Measurements from ENCODE around the gene EDAR.

Gene EDAR

DNA sequence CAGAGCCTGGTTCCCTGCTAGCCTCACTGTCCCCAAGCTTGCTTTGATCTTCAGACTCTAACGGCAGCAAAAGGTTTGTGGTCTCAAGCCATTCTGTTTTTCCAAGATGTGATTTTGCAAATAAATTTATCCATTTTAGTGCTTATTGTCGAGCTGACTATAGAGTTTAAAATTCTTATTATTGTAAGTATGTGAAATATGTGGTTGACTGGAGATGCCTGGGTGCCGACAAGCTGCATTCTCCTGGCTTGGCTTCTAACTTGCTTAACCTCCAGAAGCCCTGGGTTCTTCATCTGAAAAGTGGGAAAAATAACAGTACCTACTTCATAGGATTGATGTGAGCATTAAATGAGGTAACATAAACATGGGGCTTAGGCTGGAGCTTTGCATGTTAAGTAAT lies 9.9 kb upstream of the EDAR start:
- no peaks in the 10 kb centered on the region for H3K36me3 ChIP-seq (ENCODE audit: control insufficient read depth in 1 of 2, insufficient read depth in 2 of 2, low read depth in 1 of 2, low read length in 2 of 2)
- H3K14ac ChIP-seq (ENCODE audit: low read length in 2 of 2), result no peak overlapping the region
- H3K9me3 ChIP-seq (ENCODE audit: control insufficient read depth, low read length), result no peaks in the 10 kb centered on the region
- no peak overlapping the region for H2BK5ac ChIP-seq (ENCODE audit: low read depth, low read length, poor library complexity, severe bottlenecking)
- no peaks in the 10 kb centered on the region for H3K79me1 ChIP-seq (replicated peaks; ENCODE audit: low read length, poor library complexity, severe bottlenecking)
- WGBS, result 82% methylated on average over 3 of the region's 3 CpGs
- H3K4me1 ChIP-seq (ENCODE audit: control insufficient read depth, insufficient read depth, low read depth, low read length), result peaks cover 1% of the 10 kb centered on the region
- H4K8ac ChIP-seq (ENCODE audit: low read length), result no peak overlapping the region
- no peak overlapping the region for H4K91ac ChIP-seq (ENCODE audit: low read length)
- H3K4me3 ChIP-seq (ENCODE audit: insufficient read depth in 1 of 2, low read depth in 1 of 2, low read length in 2 of 2), result no peak overlapping the region
- H3K4ac ChIP-seq (ENCODE audit: low read depth in 1 of 2, low read length in 2 of 2), result no peak overlapping the region
- no peak overlapping the region for H3K27ac ChIP-seq (ENCODE audit: low read length, poor library complexity, severe bottlenecking)
- H2BK15ac ChIP-seq (ENCODE audit: low read depth, poor library complexity, severe bottlenecking), result no peak overlapping the region
- H2AK5ac ChIP-seq (ENCODE audit: low read length, severe bottlenecking), result no peak overlapping the region
- H2AFZ ChIP-seq (ENCODE audit: low read depth, low read length), result no peak overlapping the region
- no peak overlapping the region for H3K9ac ChIP-seq (ENCODE audit: low read length)
- no peak overlapping the region for H3K18ac ChIP-seq (ENCODE audit: low read depth in 1 of 2, low read length in 2 of 2)
- no peak overlapping the region for H3K23ac ChIP-seq (ENCODE audit: low read length in 2 of 2)
- no peak overlapping the region for H2BK120ac ChIP-seq (ENCODE audit: low read depth, low read length)
- peaks cover 13 to 72% of the 10 kb centered on the region in 2 experiments for H3K27me3 ChIP-seq (ENCODE audit: control insufficient read depth in 1 of 2, insufficient read depth in 1 of 2, low read length in 2 of 2)
- no peak overlapping the region for H2BK12ac ChIP-seq (ENCODE audit: low read length in 2 of 2)
- H3K4me2 ChIP-seq (ENCODE audit: low read length, poor library complexity, severe bottlenecking), result no peak overlapping the region
- DNase-seq, result no peak

DNA sequence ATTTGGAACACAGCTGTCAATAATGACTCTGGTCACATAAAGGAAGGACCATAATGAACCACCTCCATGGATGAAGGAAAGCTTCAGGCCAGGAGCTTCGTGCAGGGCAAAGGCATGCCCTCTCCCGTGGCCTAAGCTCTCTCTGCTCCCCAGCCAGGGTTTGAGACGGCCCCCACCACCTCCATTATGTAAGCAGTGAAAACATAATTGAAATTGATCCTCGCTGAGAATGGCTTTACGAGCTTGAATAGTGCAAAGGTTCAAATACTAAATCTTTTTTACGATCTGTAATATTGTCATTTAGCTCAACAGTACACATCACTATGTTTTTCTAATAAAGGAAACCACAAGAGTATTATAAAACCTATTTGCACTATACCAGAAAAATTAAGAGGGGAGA lies 5.2 kb upstream of the EDAR start:
- Histone ChIP-seq H3K36me3 (ENCODE audit: control insufficient read depth in 1 of 2, insufficient read depth in 2 of 2, low read depth in 1 of 2, low read length in 2 of 2) (no peaks in the 10 kb centered on the region), H4K8ac (ENCODE audit: low read length) (no peak overlapping the region), H3K4ac (ENCODE audit: low read depth in 1 of 2, low read length in 2 of 2) (no peak overlapping the region), H3K18ac (ENCODE audit: low read depth in 1 of 2, low read length in 2 of 2) (no peak overlapping the region), H3K4me1 (ENCODE audit: control insufficient read depth, insufficient read depth, low read depth, low read length) (peaks cover 3% of the 10 kb centered on the region), H3K79me1 (replicated peaks; ENCODE audit: low read length, poor library complexity, severe bottlenecking) (no peaks in the 10 kb centered on the region), H3K9ac (ENCODE audit: low read length) (no peak overlapping the region), H3K23ac (ENCODE audit: low read length in 2 of 2) (no peak overlapping the region), H2BK15ac (ENCODE audit: low read depth, poor library complexity, severe bottlenecking) (no peak overlapping the region), H3K14ac (ENCODE audit: low read length in 2 of 2) (no peak overlapping the region), H2AK5ac (ENCODE audit: low read length, severe bottlenecking) (no peak overlapping the region), H3K4me3 (ENCODE audit: insufficient read depth in 1 of 2, low read depth in 1 of 2, low read length in 2 of 2) (no peak overlapping the region), H2AFZ (ENCODE audit: low read depth, low read length) (no peak overlapping the region), H3K4me2 (ENCODE audit: low read length, poor library complexity, severe bottlenecking) (no peak overlapping the region), H3K9me3 (ENCODE audit: control insufficient read depth, low read length) (no peaks in the 10 kb centered on the region), H2BK120ac (ENCODE audit: low read depth, low read length) (no peak overlapping the region), H3K27me3 (ENCODE audit: control insufficient read depth in 1 of 2, insufficient read depth in 1 of 2, low read length in 2 of 2) (peaks cover 24 to 78% of the 10 kb centered on the region in 2 experiments), H3K27ac (ENCODE audit: low read length, poor library complexity, severe bottlenecking) (no peak overlapping the region), H4K91ac (ENCODE audit: low read length) (no peak overlapping the region), H2BK5ac (ENCODE audit: low read depth, low read length, poor library complexity, severe bottlenecking) (no peak overlapping the region), H2BK12ac (ENCODE audit: low read length in 2 of 2) (no peak overlapping the region)
- WGBS, result 64% methylated on average over 5 of the region's 6 CpGs
- no peak for DNase-seq

DNA sequence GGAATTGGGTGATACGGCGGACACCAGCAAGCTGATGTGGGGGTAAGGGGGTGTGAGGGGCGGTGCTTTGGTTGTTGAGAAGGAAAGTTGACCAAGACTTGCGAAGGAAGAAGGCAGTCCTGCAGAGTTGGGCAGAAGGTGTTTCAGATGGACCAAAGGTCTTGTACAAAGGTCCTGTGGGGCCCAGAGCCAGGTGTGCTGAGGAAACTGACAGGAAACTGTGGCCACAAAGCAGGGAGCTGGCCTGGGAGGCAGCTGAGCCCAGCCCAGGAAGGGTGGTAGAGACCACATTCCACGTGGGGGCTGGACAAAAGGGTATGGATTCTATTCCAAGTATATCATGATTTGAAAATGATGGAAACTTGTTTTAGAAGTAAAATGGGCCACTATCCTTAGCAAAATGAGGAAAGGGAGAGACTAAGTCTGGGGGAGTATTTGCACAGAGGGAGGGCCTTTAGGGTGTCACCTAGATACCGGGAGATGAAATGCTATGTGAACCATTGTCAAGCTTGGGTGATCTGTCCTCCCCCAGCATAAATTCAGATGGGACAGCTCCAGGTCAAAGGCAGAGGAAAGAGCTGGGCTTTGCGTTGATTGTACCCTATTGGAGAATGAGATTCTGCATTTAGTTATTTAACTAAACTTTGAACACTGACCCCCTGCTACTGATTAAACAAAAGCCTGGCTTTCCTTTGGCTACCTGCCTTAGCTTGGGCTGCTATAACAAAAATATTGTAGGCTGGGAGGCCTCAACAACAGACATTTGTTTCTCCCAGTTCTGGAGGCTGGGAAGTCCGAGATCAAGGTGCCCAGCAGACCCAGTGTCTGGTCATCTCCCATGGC lies 4.3 kb upstream of the EDAR start:
- H2BK12ac ChIP-seq (ENCODE audit: low read length in 2 of 2), result no peak overlapping the region
- no peak overlapping the region for H4K8ac ChIP-seq (ENCODE audit: low read length)
- 90% methylated on average over 8 of the region's 8 CpGs for WGBS
- H3K23ac ChIP-seq (ENCODE audit: low read length in 2 of 2), result no peak overlapping the region
- H3K4me3 ChIP-seq (ENCODE audit: insufficient read depth in 1 of 2, low read depth in 1 of 2, low read length in 2 of 2), result no peak overlapping the region
- H3K27me3 ChIP-seq (ENCODE audit: control insufficient read depth in 1 of 2, insufficient read depth in 1 of 2, low read length in 2 of 2), result peaks cover 33 to 78% of the 10 kb centered on the region in 2 experiments
- no peak overlapping the region for H2BK120ac ChIP-seq (ENCODE audit: low read depth, low read length)
- no peak overlapping the region for H2BK5ac ChIP-seq (ENCODE audit: low read depth, low read length, poor library complexity, severe bottlenecking)
- H3K4me1 ChIP-seq (ENCODE audit: control insufficient read depth, insufficient read depth, low read depth, low read length), result peaks cover 9% of the 10 kb centered on the region
- no peak overlapping the region for H2AK5ac ChIP-seq (ENCODE audit: low read length, severe bottlenecking)
- H3K14ac ChIP-seq (ENCODE audit: low read length in 2 of 2), result no peak overlapping the region
- H2AFZ ChIP-seq (ENCODE audit: low read depth, low read length), result no peak overlapping the region
- no peak for DNase-seq
- no peaks in the 10 kb centered on the region for H3K9me3 ChIP-seq (ENCODE audit: control insufficient read depth, low read length)
- no peaks in the 10 kb centered on the region for H3K36me3 ChIP-seq (ENCODE audit: control insufficient read depth in 1 of 2, insufficient read depth in 2 of 2, low read depth in 1 of 2, low read length in 2 of 2)
- H3K4ac ChIP-seq (ENCODE audit: low read depth in 1 of 2, low read length in 2 of 2), result no peak overlapping the region
- H3K4me2 ChIP-seq (ENCODE audit: low read length, poor library complexity, severe bottlenecking), result no peak overlapping the region
- H3K9ac ChIP-seq (ENCODE audit: low read length), result no peak overlapping the region
- H3K27ac ChIP-seq (ENCODE audit: low read length, poor library complexity, severe bottlenecking), result no peak overlapping the region
- no peak overlapping the region for H4K91ac ChIP-seq (ENCODE audit: low read length)
- no peak overlapping the region for H3K18ac ChIP-seq (ENCODE audit: low read depth in 1 of 2, low read length in 2 of 2)
- H3K79me1 ChIP-seq (replicated peaks; ENCODE audit: low read length, poor library complexity, severe bottlenecking), result no peaks in the 10 kb centered on the region
- no peak overlapping the region for H2BK15ac ChIP-seq (ENCODE audit: low read depth, poor library complexity, severe bottlenecking)

DNA sequence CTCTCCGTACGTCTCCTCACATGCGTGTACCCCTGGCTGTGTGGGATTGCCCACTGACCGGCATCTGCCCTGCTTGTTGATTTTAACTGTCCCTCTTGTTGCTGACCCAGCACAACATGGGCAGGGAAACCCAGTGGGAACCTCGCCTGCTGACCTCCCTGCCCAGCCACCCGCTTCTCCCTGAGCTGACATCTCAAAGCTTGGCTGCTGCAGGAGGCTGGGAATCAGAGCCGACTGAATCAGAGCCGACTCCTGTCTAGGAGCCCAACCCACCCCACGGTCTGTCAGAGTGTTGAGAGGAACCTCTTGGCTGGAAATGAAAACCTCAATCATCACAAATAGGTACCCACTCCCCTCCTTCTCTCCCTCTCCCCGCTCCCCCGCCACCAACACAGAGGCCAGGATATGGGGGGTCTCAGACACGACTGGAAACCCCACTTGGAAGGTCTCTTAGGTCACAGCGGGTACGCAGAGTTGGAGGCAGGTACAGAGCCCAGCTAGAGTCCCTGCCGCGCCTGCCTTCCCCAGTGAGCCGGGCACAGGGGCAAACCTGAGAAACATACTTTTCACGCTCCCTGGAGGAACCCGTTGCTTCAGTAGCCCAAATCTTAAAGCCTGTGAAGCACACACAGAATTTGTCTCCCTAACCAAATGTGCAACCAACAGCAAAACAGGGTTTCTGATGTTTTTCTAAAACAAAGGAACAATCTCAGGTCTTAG lies 784 bp downstream of the EDAR start:
- H2BK5ac ChIP-seq (ENCODE audit: low read depth, low read length, poor library complexity, severe bottlenecking), result no peak overlapping the region

More for the DNA sequence above, 784 bp downstream of the EDAR start:
- peak overlapping the region; percentile 11 for H2AK5ac ChIP-seq (ENCODE audit: low read length, severe bottlenecking)
- H3K36me3 ChIP-seq (ENCODE audit: control insufficient read depth in 1 of 2, insufficient read depth in 2 of 2, low read depth in 1 of 2, low read length in 2 of 2), result no peaks in the 10 kb centered on the region
- H3K4me2 ChIP-seq (ENCODE audit: low read length, poor library complexity, severe bottlenecking), result no peak overlapping the region
- H4K91ac ChIP-seq (ENCODE audit: low read length), result no peak overlapping the region
- peaks cover 66 to 93% of the 10 kb centered on the region in 2 experiments for H3K27me3 ChIP-seq (ENCODE audit: control insufficient read depth in 1 of 2, insufficient read depth in 1 of 2, low read length in 2 of 2)
- H2BK120ac ChIP-seq (ENCODE audit: low read depth, low read length), result no peak overlapping the region
- no peak overlapping the region for H3K27ac ChIP-seq (ENCODE audit: low read length, poor library complexity, severe bottlenecking)
- no peak overlapping the region for H3K9ac ChIP-seq (ENCODE audit: low read length)
- no peak for DNase-seq
- H2AFZ ChIP-seq (ENCODE audit: low read depth, low read length), result no peak overlapping the region
- H2BK15ac ChIP-seq (ENCODE audit: low read depth, poor library complexity, severe bottlenecking), result no peak overlapping the region
- H3K9me3 ChIP-seq (ENCODE audit: control insufficient read depth, low read length), result no peaks in the 10 kb centered on the region
- 87% methylated on average over 18 of the region's 19 CpGs for WGBS
- H3K4ac ChIP-seq (ENCODE audit: low read depth in 1 of 2, low read length in 2 of 2), result no peak overlapping the region
- H4K8ac ChIP-seq (ENCODE audit: low read length), result no peak overlapping the region
- H3K14ac ChIP-seq (ENCODE audit: low read length in 2 of 2), result no peak overlapping the region
- no peak overlapping the region for H2BK12ac ChIP-seq (ENCODE audit: low read length in 2 of 2)
- H3K23ac ChIP-seq (ENCODE audit: low read length in 2 of 2), result no peak overlapping the region
- H3K18ac ChIP-seq (ENCODE audit: low read depth in 1 of 2, low read length in 2 of 2), result no peak overlapping the region
- peaks cover 13% of the 10 kb centered on the region for H3K4me1 ChIP-seq (ENCODE audit: control insufficient read depth, insufficient read depth, low read depth, low read length)
- H3K79me1 ChIP-seq (replicated peaks; ENCODE audit: low read length, poor library complexity, severe bottlenecking), result no peaks in the 10 kb centered on the region
- no peak overlapping the region for H3K4me3 ChIP-seq (ENCODE audit: insufficient read depth in 1 of 2, low read depth in 1 of 2, low read length in 2 of 2)

All from mesenchymal stem cell (in vitro differentiated cells and primary cell).